KMS-11 (cell line): Measurements from ENCODE around the gene TBC1D19.

ENCODE experiments used
- H2AFZ ChIP-seq: fragments of 200-600 bp; sonication (generic); 2 replicates; pipeline ENCODE4 v1.6.1; 2016; ENCODE audit warnings: antibody characterized with exemption, mixed run types, low read depth
- H3K27ac ChIP-seq: fragments of 200-600 bp; sonication (generic); 2 replicates; pipeline ENCODE4 v1.6.1; 2016; ENCODE audit warnings: mild to moderate bottlenecking, mixed run types
- H3K27me3 ChIP-seq: fragments of 200-600 bp; sonication (generic); 2 replicates; pipeline ENCODE4 v1.6.1; 2017; ENCODE audit warnings: mild to moderate bottlenecking, low read depth, mixed run types, moderate library complexity; ENCODE audit not compliant: insufficient read depth
- H3K36me3 ChIP-seq: fragments of 200-600 bp; sonication (generic); 2 replicates; pipeline ENCODE4 v1.6.1; 2017; ENCODE audit warnings: mild to moderate bottlenecking, mixed run types; ENCODE audit not compliant: insufficient read depth
- H3K4me1 ChIP-seq: fragments of 200-600 bp; sonication (generic); 2 replicates; pipeline ENCODE4 v1.6.1; 2016; ENCODE audit warnings: mild to moderate bottlenecking, low read depth, mixed run types; ENCODE audit not compliant: poor library complexity, severe bottlenecking
- H3K4me2 ChIP-seq: fragments of 200-600 bp; sonication (generic); 2 replicates; pipeline ENCODE4 v1.7.0; 2016; ENCODE audit warnings: mild to moderate bottlenecking, mixed run types
- H3K4me3 ChIP-seq: fragments of 200-600 bp; sonication (generic); IDR thresholded peaks from 2 replicates; pipeline ENCODE4 v1.6.1; 2017; ENCODE audit warnings: low read depth, low read length, mixed read lengths; ENCODE audit not compliant: insufficient read depth
- H3K79me2 ChIP-seq: fragments of 200-600 bp; sonication (generic); 2 replicates; pipeline ENCODE4 v1.6.1; 2016; ENCODE audit warnings: low read depth, mixed run types; ENCODE audit not compliant: insufficient read depth
- H3K9ac ChIP-seq: fragments of 200-600 bp; sonication (generic); 2 replicates; pipeline ENCODE4 v1.6.1; 2016; ENCODE audit warnings: mild to moderate bottlenecking, mixed run types
- H4K20me1 ChIP-seq: fragments of 200-600 bp; sonication (generic); 2 replicates; pipeline ENCODE4 v1.6.1; 2016; ENCODE audit warnings: mild to moderate bottlenecking, mixed run types; ENCODE audit not compliant: insufficient read depth
- TF ChIP-seq, protein P1 (sequence below): fragments of 200-600 bp; sonication (generic); conservative IDR thresholded peaks from 2 replicates; pipeline ENCODE4 v1.6.1; 2017; ENCODE audit warnings: low read depth, mild to moderate bottlenecking, antibody characterized with exemption, low read length, moderate library complexity, mixed read lengths

TBC1D19 gene

DNA sequence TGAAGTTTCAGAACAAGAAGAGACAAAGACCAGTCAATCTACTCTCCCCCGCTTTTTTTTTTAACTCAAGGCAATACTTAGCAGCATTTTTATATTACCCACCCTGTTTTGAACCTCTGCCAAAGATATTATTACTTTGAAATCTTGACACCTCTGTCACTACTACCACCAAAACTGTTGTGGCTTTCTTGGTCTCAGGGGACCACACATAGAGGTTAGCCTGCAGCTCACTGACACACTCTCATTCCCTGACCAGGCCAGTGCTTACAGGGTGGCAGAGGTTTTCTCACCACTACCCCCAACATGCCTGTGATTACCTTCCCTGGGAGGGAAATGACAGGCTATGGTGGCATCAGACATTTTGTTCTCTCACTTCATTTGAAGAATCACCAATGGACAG, 139.3 kb downstream of the TBC1D19 start:
- Histone ChIP-seq H2AFZ (no peak overlapping the region), H3K27ac (no peak overlapping the region), H3K4me1 (no peaks in the 10 kb centered on the region), H3K27me3 (no peaks in the 10 kb centered on the region), H3K36me3 (no peaks in the 10 kb centered on the region), H3K9ac (no peak overlapping the region), H3K4me3 (no peak overlapping the region), H3K79me2 (no peaks in the 10 kb centered on the region), H4K20me1 (no peaks in the 10 kb centered on the region), H3K4me2 (no peak overlapping the region)
- TF ChIP-seq, protein P1, sequence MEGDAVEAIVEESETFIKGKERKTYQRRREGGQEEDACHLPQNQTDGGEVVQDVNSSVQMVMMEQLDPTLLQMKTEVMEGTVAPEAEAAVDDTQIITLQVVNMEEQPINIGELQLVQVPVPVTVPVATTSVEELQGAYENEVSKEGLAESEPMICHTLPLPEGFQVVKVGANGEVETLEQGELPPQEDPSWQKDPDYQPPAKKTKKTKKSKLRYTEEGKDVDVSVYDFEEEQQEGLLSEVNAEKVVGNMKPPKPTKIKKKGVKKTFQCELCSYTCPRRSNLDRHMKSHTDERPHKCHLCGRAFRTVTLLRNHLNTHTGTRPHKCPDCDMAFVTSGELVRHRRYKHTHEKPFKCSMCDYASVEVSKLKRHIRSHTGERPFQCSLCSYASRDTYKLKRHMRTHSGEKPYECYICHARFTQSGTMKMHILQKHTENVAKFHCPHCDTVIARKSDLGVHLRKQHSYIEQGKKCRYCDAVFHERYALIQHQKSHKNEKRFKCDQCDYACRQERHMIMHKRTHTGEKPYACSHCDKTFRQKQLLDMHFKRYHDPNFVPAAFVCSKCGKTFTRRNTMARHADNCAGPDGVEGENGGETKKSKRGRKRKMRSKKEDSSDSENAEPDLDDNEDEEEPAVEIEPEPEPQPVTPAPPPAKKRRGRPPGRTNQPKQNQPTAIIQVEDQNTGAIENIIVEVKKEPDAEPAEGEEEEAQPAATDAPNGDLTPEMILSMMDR: no peak

DNA sequence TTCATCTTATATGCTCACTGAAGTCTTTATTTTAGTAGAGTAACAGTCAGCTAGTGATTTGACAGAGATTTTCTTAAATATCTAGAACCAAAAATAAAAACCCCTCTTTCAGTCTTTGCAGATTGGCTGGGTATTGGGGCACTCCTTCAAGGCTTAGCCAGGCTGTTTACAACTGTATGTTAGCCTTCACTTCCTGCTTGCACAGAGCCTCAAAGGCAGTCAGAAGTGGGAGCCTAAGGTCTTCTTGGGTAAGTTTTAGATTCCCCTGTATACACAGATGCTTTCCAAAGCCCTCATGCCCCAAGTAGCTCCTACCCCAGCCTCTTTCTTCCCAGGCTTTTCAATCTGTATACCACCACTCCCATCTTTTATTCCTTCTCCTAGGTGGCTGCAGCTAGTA, 140.7 kb downstream of the TBC1D19 start:
- Histone ChIP-seq H3K27me3 (no peaks in the 10 kb centered on the region), H3K4me2 (no peak overlapping the region), H3K79me2 (no peaks in the 10 kb centered on the region), H3K9ac (no peak overlapping the region), H2AFZ (no peak overlapping the region), H3K4me1 (no peaks in the 10 kb centered on the region), H3K36me3 (no peaks in the 10 kb centered on the region), H3K27ac (no peak overlapping the region), H4K20me1 (no peaks in the 10 kb centered on the region), H3K4me3 (no peak overlapping the region)
- TF ChIP-seq, protein P1: no peak

DNA sequence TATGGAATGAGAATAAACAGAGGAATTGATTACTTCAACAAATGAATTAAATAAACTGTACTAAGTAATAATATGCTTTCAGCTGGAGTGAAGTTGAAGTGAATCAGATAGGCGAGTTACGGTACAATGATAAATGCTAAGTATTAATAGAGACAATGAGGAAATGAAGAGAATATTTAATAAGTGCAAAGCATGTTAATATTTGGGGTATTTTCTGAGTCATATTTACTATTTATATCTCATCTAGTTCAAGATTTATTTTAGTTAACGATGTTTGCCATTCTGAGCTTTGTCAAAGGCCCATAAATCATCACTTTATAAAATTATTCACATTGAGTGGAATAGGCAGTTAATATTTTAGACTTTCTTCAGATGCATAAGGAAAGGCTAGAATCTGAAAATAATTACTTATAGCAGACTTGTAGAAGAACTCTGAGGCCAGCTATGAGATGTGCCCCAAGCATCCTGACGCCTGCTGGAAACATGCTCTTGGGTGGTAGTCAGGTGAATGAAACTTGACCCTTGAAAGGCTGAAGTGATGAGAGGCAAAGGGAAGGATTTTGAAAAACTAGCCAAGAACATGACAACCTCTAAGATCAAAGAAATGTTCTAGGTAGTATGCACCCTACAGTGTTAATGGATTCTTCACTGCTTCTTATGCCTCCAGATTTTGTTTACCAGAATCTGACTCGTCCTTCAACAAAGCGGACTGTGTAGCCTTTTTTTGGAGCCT, 142.9 kb downstream of the TBC1D19 start:
- no peak overlapping the region for H2AFZ ChIP-seq
- no peak overlapping the region for H3K4me2 ChIP-seq
- no peaks in the 10 kb centered on the region for H3K27me3 ChIP-seq
- TF ChIP-seq, protein P1: no peak
- H3K4me3 ChIP-seq: no peak overlapping the region
- no peak overlapping the region for H3K9ac ChIP-seq
- H3K4me1 ChIP-seq: no peaks in the 10 kb centered on the region
- H3K27ac ChIP-seq: no peak overlapping the region
- no peaks in the 10 kb centered on the region for H4K20me1 ChIP-seq
- H3K36me3 ChIP-seq: no peaks in the 10 kb centered on the region
- no peaks in the 10 kb centered on the region for H3K79me2 ChIP-seq

DNA sequence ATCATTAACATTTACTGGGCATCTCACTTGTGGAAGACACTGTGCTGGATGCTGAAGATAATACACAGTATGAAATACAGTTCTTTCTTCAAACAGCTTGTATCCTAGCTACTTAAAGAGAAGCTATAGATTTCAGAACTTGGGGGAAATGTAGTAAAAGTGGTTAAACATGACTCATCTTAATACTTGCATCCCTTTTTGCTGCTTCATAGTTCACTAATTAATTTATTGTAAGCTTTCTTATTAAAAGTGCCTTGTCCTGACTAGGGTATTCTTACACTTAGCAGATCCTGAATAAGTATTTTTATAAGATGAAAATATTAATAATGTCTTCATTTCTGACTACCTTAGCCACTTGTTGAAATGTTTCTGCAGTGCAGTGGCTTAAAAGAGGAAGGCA, 144.0 kb downstream of the TBC1D19 start:
- Histone ChIP-seq H3K27me3 (no peaks in the 10 kb centered on the region), H3K4me2 (no peak overlapping the region), H3K9ac (no peak overlapping the region), H3K27ac (no peak overlapping the region), H3K4me1 (no peaks in the 10 kb centered on the region), H4K20me1 (no peaks in the 10 kb centered on the region), H2AFZ (no peak overlapping the region), H3K4me3 (no peak overlapping the region), H3K79me2 (no peaks in the 10 kb centered on the region), H3K36me3 (no peaks in the 10 kb centered on the region)
- TF ChIP-seq, protein P1: no peak
